K562 (cell line): ENCODE data around the gene LXN. TPM values are rescaled to one million over a fixed set of nuclear protein-coding genes. Genes with fewer than 3 reads are reported as not detected.

Experiments
- GATAD2B ChIP-seq: fragments of 450-650 bp; IDR thresholded peaks from 2 replicates; pipeline ENCODE4 v1.6.1; 2017; ENCODE audit warnings: mild to moderate bottlenecking, borderline replicate concordance
- MYBL2 ChIP-seq, 2 experiments: fragments of 450-650 bp in 1 of 2; sonication (generic) in 1 of 2; formaldehyde crosslinking in 1 of 2; IDR thresholded peaks; 2 replicates each; pipeline versions ENCODE4 v1.6.1 to v1.8.1; 2017 to 2022; ENCODE audit warnings: borderline replicate concordance in 1 of 2, inconsistent platforms in 1 of 2, low read depth in 1 of 2, mild to moderate bottlenecking in 1 of 2, missing genetic modification reagents in 1 of 2, moderate library complexity in 1 of 2
- NR2C1 ChIP-seq, 2 experiments: fragments of 450-650 bp; IDR thresholded peaks; 2 replicates each; pipeline ENCODE4 v1.6.1; 2017; ENCODE audit warnings: mild to moderate bottlenecking in 2 of 2, antibody characterized with exemption in 1 of 2, inconsistent platforms in 1 of 2, missing compliant biosample characterization in 1 of 2, missing genetic modification characterization in 1 of 2
- NR4A1 ChIP-seq, 2 experiments: fragments of 250-450 bp in 1 of 2; fragments of 450-650 bp in 1 of 2; sonication (Bioruptor Pico) in 1 of 2; IDR thresholded peaks; 2 replicates each; pipeline versions ENCODE4 v1.4.0 to v1.6.1; 2016 to 2020; ENCODE audit warnings: mild to moderate bottlenecking in 2 of 2, missing compliant biosample characterization in 1 of 2, missing genetic modification characterization in 1 of 2, moderate library complexity in 1 of 2
- RCOR1 ChIP-seq, 2 experiments: IDR thresholded peaks; 2 replicates each; pipeline ENCODE4 v1.6.1; 2012; ENCODE audit warnings: low read depth in 2 of 2, low read length in 2 of 2, borderline replicate concordance in 1 of 2, improper control_type of control experiment in 1 of 2
- RFX5 ChIP-seq: IDR thresholded peaks from 2 replicates; pipeline ENCODE4 v1.6.1; 2011; ENCODE audit warnings: low read depth, mild to moderate bottlenecking, improper control_type of control experiment, low read length
- SMARCE1 ChIP-seq: fragments of 450-650 bp; IDR thresholded peaks from 2 replicates; pipeline ENCODE4 v1.7.1; 2016; ENCODE audit warnings: mild to moderate bottlenecking
- STAT5A ChIP-seq: IDR thresholded peaks from 2 replicates; pipeline ENCODE4 v1.6.1; 2012; ENCODE audit warnings: low read length, inconsistent platforms, borderline replicate concordance
- TAL1 ChIP-seq: fragments of 450-650 bp; IDR thresholded peaks from 2 replicates; pipeline ENCODE4 v1.6.1; 2016; ENCODE audit warnings: mild to moderate bottlenecking
- TCFL5 ChIP-seq: fragments of 250-450 bp; sonication (Bioruptor Pico); conservative IDR thresholded peaks from 2 replicates; pipeline ENCODE4 v1.6.1; 2021; ENCODE audit warnings: mild to moderate bottlenecking, moderate library complexity, matching md5 sums
- ZNF212 ChIP-seq: fragments of 450-650 bp; formaldehyde crosslinking; IDR thresholded peaks from 2 replicates; pipeline ENCODE4 v1.4.0; 2020; ENCODE audit warnings: mild to moderate bottlenecking
- ZNF766 ChIP-seq: fragments of 200-800 bp; sonication (Bioruptor generic); conservative IDR thresholded peaks from 2 replicates; pipeline ENCODE4 v1.6.1; 2016; ENCODE audit warnings: missing genetic modification characterization, missing compliant biosample characterization
- ZSCAN29 ChIP-seq: fragments of 450-650 bp; IDR thresholded peaks from 2 replicates; pipeline ENCODE4 v1.6.1; 2017
- polyA plus RNA-seq, 8 experiments: library from polyadenylated mRNA; depleted of rRNA in 4 of 8; stranded (reverse) in 5 of 8; unstranded in 3 of 8; fragments of >200 nt; fragmentation: Nextera tagmentation in 2 of 8; fragmentation: Illumina TruSeq in 1 of 8; extraction: Ambion mirVana in 2 of 8; extraction: Trizol in 1 of 8; gene quantifications; 2 replicates each; pipeline versions ENCODE4 v1.2.1 to v1.2.3, GENCODE V29; 2011 to 2014; ENCODE audit warnings: inconsistent platforms in 1 of 8, missing spikeins in 1 of 8
- total RNA-seq, 7 experiments: library from RNA; depleted of rRNA in 6 of 7; stranded (reverse); fragments of >200 nt in 6 of 7; fragmentation: Illumina TruSeq in 2 of 7; extraction: Trizol in 2 of 7; gene quantifications; 2 replicates each; pipeline versions ENCODE4 v1.2.1 to v1.2.3, GENCODE V29; 2011 to 2021; ENCODE audit warnings: low replicate concordance in 1 of 7
- TF ChIP-seq, protein P1 (sequence below): fragments of 450-650 bp; IDR thresholded peaks from 2 replicates; pipeline ENCODE4 v1.6.1; 2016
- TF ChIP-seq, protein P2 (sequence below): sonication (generic); formaldehyde crosslinking; IDR thresholded peaks from 2 replicates; pipeline ENCODE4 v1.8.0; 2022; ENCODE audit warnings: missing genetic modification reagents, mild to moderate bottlenecking, moderate library complexity, borderline replicate concordance
- TF ChIP-seq, protein P3 (sequence below): fragments of 450-650 bp; IDR thresholded peaks from 2 replicates; pipeline ENCODE4 v1.6.1; 2016; ENCODE audit warnings: low read depth
- TF ChIP-seq, protein P4 (sequence below), 2 experiments: fragments of 450-650 bp in 1 of 2; sonication (generic) in 1 of 2; formaldehyde crosslinking; conservative IDR thresholded peaks; 2 replicates each; pipeline versions ENCODE4 v1.4.0 to v1.8.1; 2020 to 2022; ENCODE audit warnings: mild to moderate bottlenecking in 1 of 2, missing genetic modification reagents in 1 of 2

Gene LXN
- total and polyA plus RNA-seq, 9 of the 15 experiments (the other 6 are each of a cell fraction or from before 2014, with no cell fraction given), result 0.08 to 0.13 TPM; not detected in 7

DNA sequence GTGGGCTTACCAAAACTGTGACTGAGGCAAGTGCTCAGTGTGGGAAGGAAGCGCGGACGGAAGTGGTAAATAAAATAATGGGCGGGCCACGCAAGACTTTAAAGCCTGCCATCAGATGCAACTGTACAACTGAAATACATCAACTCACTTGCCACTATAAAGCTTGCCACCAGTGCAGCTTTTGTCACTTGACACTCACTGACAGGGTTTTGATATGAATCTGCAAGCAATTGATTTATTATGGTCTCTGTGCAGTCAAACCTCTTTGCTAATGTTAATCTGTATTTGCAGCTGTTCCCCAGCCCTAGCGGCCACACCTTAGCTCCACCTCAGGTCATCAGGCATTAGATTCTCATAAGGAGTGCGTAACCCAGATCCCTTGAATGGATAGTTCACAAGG lies 30.4 kb downstream of the LXN start (continued):
- no peak for TF ChIP-seq MYBL2 (IDR thresholded peaks at IDR 0.05; ENCODE audit: low read depth)
- no peak for TF ChIP-seq MYBL2 (CRISPR knock-in tag; IDR thresholded peaks at IDR 0.05; ENCODE audit: borderline replicate concordance)
- no peak for TF ChIP-seq NR4A1 (CRISPR knock-in tag; IDR thresholded peaks at IDR 0.05)
- no peak for TF ChIP-seq NR4A1 (tag; IDR thresholded peaks at IDR 0.05)
- no peak for TF ChIP-seq ZNF212 (CRISPR knock-in tag)
- TF ChIP-seq, protein P1, sequence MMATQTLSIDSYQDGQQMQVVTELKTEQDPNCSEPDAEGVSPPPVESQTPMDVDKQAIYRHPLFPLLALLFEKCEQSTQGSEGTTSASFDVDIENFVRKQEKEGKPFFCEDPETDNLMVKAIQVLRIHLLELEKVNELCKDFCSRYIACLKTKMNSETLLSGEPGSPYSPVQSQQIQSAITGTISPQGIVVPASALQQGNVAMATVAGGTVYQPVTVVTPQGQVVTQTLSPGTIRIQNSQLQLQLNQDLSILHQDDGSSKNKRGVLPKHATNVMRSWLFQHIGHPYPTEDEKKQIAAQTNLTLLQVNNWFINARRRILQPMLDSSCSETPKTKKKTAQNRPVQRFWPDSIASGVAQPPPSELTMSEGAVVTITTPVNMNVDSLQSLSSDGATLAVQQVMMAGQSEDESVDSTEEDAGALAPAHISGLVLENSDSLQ, result peak; percentile 91
- TF ChIP-seq SMARCE1, result peak; percentile 79
- TF ChIP-seq, protein P2, sequence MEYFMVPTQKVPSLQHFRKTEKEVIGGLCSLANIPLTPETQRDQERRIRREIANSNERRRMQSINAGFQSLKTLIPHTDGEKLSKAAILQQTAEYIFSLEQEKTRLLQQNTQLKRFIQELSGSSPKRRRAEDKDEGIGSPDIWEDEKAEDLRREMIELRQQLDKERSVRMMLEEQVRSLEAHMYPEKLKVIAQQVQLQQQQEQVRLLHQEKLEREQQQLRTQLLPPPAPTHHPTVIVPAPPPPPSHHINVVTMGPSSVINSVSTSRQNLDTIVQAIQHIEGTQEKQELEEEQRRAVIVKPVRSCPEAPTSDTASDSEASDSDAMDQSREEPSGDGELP, result peak; percentile 42; the same call in 1 of the 2 replicates
- TF ChIP-seq ZNF766 (CRISPR knock-in tag), result no peak
- no peak for TF ChIP-seq ZSCAN29
- peak; percentile 43; the same call in 1 of the 2 replicates for TF ChIP-seq NR2C1 (IDR thresholded peaks at IDR 0.05)
- TF ChIP-seq NR2C1 (tag; IDR thresholded peaks at IDR 0.05), result no peak
- TF ChIP-seq STAT5A, result 0 out of 2 replicates have a peak, but pooled peaks have one; percentile 16
- TF ChIP-seq, protein P3, sequence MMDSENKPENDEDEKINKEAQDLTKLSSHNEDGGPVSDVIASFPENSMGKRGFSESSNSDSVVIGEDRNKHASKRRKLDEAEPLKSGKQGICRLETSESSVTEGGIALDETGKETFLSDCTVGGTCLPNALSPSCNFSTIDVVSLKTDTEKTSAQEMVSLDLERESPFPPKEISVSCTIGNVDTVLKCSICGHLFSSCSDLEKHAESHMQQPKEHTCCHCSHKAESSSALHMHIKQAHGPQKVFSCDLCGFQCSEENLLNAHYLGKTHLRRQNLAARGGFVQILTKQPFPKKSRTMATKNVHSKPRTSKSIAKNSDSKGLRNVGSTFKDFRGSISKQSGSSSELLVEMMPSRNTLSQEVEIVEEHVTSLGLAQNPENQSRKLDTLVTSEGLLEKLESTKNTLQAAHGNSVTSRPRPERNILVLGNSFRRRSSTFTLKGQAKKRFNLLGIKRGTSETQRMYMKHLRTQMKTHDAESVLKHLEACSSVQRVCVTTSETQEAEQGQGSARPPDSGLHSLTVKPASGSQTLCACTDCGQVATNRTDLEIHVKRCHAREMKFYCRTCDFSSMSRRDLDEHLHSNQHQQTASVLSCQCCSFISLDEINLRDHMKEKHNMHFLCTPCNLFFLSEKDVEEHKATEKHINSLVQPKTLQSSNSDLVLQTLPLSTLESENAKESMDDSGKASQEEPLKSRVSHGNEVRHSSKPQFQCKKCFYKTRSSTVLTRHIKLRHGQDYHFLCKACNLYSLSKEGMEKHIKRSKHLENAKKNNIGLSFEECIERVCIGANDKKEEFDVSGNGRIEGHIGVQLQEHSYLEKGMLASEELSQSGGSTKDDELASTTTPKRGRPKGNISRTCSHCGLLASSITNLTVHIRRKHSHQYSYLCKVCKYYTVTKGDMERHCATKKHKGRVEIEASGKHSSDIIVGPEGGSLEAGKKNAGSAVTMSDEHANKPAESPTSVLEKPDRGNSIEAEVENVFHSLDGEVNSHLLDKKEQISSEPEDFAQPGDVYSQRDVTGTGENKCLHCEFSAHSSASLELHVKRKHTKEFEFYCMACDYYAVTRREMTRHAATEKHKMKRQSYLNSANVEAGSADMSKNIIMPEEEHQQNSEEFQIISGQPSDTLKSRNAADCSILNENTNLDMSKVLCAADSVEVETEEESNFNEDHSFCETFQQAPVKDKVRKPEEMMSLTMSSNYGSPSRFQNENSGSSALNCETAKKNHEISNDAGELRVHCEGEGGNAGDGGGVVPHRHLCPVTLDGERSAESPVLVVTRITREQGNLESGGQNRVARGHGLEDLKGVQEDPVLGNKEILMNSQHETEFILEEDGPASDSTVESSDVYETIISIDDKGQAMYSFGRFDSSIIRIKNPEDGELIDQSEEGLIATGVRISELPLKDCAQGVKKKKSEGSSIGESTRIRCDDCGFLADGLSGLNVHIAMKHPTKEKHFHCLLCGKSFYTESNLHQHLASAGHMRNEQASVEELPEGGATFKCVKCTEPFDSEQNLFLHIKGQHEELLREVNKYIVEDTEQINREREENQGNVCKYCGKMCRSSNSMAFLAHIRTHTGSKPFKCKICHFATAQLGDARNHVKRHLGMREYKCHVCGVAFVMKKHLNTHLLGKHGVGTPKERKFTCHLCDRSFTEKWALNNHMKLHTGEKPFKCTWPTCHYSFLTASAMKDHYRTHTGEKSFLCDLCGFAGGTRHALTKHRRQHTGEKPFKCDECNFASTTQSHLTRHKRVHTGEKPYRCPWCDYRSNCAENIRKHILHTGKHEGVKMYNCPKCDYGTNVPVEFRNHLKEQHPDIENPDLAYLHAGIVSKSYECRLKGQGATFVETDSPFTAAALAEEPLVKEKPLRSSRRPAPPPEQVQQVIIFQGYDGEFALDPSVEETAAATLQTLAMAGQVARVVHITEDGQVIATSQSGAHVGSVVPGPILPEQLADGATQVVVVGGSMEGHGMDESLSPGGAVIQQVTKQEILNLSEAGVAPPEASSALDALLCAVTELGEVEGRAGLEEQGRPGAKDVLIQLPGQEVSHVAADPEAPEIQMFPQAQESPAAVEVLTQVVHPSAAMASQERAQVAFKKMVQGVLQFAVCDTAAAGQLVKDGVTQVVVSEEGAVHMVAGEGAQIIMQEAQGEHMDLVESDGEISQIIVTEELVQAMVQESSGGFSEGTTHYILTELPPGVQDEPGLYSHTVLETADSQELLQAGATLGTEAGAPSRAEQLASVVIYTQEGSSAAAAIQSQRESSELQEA, result no peak
- TF ChIP-seq, protein P4, sequence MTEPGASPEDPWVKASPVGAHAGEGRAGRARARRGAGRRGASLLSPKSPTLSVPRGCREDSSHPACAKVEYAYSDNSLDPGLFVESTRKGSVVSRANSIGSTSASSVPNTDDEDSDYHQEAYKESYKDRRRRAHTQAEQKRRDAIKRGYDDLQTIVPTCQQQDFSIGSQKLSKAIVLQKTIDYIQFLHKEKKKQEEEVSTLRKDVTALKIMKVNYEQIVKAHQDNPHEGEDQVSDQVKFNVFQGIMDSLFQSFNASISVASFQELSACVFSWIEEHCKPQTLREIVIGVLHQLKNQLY (CRISPR knock-in tag; conservative IDR thresholded peaks at IDR 0.05), result no peak
- 0 out of 4 replicates have a peak, but pooled peaks of 1 of the 2 experiments have one; percentile 30 for TF ChIP-seq RCOR1 (IDR thresholded peaks at IDR 0.05; ENCODE audit: borderline replicate concordance in 1 of 2, low read depth in 2 of 2, low read length in 2 of 2)
- TF ChIP-seq TCFL5, result no peak
- no peak for TF ChIP-seq RFX5
- TF ChIP-seq TAL1, result peak; percentile 77
- TF ChIP-seq GATAD2B, result no peak
